Measurements from ENCODE around the gene ZBTB34.

DNA sequence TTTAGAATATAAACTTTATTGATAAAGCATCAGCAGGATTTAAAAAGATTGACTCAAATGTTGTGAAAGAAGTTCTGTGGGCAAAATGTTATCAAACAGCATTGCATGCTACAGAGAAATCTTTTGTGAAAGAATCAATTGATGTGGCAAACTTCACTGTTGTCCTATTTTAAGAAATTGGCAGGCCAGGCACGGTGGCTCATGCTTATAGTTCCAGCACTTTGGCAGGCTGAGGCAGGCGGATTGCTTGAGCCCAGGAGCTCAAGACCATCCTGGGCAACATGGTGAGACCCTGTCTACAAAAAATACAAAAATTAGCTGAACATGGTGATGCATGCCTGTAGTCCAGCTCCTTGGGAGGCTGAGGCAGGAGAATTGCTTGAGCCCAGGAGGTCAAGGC lies 38.2 kb upstream of the ZBTB34 start:
- TF ChIP-seq, protein P1, sequence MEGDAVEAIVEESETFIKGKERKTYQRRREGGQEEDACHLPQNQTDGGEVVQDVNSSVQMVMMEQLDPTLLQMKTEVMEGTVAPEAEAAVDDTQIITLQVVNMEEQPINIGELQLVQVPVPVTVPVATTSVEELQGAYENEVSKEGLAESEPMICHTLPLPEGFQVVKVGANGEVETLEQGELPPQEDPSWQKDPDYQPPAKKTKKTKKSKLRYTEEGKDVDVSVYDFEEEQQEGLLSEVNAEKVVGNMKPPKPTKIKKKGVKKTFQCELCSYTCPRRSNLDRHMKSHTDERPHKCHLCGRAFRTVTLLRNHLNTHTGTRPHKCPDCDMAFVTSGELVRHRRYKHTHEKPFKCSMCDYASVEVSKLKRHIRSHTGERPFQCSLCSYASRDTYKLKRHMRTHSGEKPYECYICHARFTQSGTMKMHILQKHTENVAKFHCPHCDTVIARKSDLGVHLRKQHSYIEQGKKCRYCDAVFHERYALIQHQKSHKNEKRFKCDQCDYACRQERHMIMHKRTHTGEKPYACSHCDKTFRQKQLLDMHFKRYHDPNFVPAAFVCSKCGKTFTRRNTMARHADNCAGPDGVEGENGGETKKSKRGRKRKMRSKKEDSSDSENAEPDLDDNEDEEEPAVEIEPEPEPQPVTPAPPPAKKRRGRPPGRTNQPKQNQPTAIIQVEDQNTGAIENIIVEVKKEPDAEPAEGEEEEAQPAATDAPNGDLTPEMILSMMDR (IDR thresholded peaks at IDR 0.05; ENCODE audit: low read depth, low read length): no peak
- no peak for TF ChIP-seq EZH2phosphoT487 (IDR thresholded peaks at IDR 0.05; ENCODE audit: low read depth)

Data from OCI-LY3 (cell line).